Measurements from ENCODE around the gene CCDC57.
"Not testable (repeated sequence)": the region's sequence is repeated elsewhere in the genome, so short reads cannot be mapped to it uniquely, and the experiment has no call there.

Gene CCDC57

DNA sequence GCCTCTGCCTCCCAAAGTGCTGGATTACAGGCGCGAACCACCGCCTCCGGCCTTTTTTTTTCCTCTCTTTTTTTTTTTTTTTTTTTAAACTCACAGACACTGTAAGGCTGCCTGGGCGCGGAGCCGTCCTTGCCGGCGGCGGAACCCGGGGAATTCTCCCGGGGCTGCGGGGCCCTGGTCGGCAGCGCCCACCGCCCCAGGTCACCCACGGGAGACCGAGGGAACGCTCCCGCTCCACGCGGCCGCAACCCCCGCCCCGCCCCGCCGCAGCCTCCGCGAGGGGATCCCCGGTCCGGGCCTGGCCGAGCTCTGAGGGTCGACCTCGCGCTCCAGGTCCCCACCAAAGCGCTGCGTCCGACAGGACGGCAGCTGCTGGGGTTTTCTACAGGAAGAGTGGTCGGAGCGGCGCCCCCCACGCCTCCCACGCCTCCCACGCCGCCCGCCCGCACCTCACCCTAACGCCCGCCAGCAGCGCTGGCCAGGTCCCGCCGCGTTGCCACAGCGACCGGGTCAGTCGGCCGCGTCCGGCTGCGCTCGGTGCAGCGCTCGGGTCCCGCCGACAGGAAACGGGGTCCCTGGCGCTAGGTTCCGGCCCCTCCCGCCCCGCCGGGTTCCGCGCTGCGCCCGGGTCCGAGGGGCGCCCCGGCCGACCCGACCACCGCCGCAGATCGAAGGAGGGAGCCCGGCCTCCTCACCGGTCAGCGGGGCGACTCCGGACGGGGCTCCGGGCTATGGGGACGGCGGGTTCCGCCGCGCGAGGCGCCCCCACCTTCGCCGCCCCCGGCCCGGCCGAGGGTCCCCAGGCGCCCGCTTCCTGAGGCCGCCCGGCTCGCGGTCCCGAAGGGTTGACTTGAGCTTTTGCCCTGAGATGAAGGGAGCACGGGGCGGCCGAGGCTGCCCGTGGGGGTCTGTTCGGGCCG, at the start of gene CCDC57:
Gene CCDC57, minus strand, starts transcription at position 512 of the 920 bp plus-strand sequence. CDS start 10,898 bp downstream, outside the sequence.
- DNase-seq = peak; percentile 27

DNA sequence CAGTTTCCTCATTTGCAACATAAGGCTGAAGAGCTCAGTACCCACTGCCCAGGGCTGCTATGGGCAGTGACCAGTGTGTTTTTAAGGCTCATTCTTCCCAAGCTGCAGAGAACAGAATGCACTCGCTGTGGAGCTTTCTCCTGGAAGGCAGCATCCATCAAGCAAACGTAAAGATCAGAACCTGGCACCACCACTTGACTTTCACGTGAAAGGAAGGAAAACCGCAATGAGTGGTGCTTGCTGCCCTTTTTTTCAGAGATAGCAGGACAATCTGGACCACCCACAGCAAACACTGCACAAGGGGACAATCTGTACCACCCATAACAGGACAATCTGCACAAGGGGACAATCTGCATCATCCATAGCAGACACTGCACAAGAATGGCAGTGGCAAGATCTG, 49.7 kb upstream of the CCDC57 start:
- DNase-seq = no peak

- not testable (repeated sequence) for DNase-seq
These were observed 47.6 kb upstream of the CCDC57 start for GRCh38 chr17:82259972-82260961.

DNA sequence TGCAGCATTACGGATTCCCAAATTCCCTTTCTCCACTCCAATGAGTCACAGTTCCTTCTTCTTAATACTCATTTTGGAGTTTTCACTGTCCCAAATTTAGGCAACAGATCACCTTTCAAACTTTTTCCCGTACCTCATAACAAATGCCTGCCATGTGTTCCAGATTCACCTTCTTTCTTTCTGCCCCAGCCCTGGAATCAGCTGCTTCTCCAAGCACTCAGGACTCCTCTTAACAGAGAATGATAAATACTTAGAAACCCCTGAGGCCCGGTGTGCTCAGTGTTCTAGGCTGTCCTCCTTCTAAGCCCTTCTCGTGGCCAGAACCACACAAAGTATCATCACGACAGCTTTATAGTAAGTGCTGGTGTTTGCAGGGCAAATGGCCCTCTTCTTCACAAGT, 45.9 kb upstream of the CCDC57 start:
- no peak for DNase-seq

GRCh38 chr17:82257473-82257872, 44.8 kb upstream of the CCDC57 start:
- DNase-seq = no peak

DNA sequence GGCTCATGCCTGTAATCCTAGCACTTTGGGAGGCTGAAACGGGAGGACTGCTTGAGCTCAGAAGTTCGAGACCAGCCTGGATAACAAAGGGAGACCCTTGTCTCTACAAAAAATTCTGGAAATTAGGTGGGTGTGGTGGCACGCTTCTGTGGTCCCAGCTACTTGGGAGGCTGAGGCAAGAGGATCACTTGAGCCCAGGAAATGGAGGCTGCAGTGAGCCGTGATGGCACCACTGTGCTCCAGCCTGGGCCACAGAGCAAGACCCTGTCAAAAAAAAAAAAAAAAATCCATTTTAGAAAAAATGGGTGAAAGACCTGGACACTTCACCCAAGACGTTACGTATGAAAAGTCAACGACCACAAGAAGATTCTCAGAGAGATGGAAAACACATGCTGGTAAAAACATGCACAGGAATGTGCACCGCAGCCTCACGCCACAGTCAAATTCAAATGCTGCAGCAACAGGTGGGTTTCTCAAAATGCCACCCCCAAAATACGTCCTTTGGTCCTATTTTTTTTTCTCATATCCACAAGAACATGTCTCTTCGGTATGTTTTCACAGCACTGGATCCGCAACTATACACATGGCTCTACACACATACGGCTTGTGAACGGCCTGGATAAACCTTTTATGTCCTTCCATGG, 43.7 kb upstream of the CCDC57 start:
- DNase-seq = no peak

DNA sequence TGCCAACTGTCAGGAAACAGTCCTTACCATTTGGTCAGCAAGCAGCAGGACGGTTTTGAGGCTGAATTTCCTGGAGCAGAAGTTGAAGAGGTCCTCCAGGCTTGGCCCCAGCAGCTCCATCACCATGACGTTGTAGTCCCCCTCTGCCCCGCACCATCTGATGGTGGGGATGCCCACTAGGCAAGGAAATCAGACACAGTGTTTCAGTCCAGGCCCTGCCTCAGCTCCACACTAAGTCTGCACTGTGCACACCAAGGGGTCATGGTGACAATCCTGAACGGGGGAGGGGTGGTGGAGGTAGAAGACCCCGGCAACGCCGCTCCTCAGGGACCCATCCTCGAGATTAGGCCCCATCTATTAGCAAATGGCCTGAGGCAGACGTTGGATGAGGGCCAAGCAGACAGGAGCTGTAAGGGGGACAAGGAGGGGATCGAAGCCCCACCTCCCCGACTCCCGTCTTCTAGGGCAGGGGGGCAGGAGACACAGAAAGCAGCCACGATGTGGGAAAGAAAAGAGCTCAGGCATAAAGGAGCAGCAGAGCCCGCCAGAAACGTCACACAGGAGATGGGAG, 42.8 kb upstream of the CCDC57 start:
- no peak for DNase-seq

- DNase-seq = not testable (repeated sequence)
These were observed 42.1 kb upstream of the CCDC57 start for GRCh38 chr17:82254746-82255145.

DNA sequence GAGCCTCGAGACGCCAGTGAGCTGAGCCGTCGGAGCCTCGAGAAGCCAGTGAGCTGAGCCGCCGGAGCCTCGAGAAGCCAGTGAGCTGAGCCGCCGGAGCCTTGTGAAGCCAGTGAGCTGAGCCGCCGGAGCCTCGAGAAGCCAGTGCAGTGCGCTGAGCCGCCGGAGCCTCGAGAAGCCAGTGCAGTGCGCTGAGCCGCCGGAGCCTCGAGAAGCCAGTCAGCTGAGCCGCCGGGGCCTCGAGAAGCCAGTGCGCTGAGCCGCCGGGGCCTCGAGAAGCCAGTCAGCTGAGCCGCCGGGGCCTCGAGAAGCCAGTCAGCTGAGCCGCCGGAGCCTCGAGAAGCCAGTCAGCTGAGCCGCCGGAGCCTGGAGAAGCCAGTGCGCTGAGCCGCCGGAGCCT, 41.5 kb upstream of the CCDC57 start:
- DNase-seq = not testable (repeated sequence)

- DNase-seq = no peak
These were observed 40.5 kb upstream of the CCDC57 start for GRCh38 chr17:82253179-82253544.

DNA sequence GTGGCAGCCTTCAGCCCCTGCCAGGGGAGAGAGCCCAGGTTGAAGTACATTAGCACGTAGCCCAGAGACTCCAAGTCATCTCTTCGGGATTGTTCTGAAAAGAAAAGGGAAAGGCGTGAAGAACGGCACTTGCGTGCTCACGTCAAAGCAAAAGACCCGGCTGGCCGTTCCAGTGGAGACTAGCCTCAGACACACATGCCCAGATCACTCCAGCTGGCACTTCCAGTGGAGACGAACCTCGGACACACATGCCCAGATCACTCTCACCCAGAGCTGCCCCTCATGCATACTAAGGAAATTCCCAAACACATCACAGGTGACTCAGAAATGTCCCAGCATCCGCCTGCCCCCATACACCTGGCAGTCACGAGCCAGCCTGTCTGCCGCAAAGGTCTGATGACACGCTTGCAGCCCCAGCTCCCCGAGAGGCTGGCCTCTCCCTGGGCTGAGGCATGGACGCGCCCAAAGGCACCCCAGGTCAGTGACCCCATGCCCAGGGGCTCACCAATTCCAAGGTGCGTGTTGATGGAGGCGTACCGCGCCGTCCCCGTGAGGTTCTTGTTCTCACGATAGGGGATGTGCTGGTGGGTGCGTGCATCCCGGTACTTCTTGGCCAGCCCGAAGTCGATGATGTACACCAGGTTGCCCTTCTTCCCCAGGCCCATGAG, 40.0 kb upstream of the CCDC57 start:
- no peak for DNase-seq

- no peak for DNase-seq
These were observed 38.3 kb upstream of the CCDC57 start for GRCh38 chr17:82250868-82251500.

DNA sequence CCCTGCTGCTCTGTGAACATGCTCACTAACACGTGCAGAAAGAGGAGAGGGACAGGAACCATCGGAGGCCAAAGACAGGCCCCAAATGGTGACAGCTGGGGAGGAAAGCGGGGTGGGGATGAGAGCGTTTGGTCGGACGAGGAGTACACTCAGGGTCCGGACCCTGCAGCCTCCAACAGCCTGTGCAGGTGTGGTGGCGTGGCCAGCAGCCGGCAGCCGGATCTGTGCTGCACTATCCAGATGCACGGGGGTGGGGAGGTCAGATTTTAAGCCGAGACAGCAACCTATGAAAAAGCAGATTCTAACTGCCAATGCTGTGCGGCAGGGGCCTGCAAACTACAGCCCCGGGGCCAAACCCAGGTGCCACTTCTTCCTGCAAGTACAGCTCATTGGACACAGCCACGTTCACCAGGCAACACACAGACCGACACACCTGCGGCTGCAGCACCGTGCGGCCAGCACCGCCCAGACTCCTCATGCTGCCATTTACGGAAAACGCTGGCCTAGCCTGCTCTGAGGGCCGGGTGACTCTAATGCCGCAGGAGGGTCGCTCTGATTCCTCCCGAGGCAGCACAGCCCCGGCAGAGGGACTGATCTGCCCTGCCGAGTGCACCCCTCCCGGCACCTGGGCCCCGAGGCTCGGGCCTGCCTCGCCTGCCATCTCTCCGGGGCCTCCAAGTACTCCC, 37.4 kb upstream of the CCDC57 start:
- DNase-seq = no peak

DNA sequence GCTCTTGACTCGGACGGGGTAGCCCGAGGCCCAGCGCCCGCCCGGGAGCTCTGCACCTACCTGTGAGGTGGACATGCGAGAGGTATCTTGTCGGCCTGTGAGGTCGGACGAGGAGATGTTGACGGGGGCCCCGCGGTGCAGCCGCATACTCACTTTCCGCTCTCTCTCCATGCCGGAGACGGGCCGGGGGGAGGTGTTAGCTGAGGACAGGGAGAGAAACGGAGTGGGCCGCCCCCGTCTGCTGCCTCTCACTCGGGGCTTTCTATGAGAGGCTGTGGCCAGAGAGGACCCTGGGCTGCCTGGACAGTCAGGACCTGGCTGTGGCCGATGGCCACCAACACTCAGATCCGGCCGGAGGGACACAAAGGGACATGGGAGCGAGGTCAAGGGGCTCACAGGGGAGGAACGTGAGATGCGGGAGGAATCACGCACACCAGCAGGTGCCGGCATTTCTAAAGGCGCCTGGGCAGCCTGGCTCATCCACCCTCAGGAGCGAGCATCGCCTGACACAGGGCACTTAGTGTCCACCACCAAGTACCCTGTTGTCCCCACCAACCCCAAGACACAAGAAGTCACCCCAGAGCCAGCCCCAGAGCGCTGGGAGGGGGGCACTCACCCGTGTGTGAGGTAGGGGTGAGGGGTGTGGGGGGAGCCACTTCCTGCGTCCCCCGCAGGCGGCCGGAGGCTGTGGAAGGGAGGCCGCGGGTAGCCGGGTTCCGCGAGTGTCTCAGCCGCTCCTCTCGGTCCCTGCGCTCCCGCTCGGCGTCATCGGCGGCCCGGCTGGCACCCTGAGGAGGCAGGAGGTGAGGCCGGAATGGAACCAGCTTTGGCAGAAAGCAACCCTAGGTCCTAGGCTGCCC, 36.4 kb upstream of the CCDC57 start:
- DNase-seq = no peak

DNA sequence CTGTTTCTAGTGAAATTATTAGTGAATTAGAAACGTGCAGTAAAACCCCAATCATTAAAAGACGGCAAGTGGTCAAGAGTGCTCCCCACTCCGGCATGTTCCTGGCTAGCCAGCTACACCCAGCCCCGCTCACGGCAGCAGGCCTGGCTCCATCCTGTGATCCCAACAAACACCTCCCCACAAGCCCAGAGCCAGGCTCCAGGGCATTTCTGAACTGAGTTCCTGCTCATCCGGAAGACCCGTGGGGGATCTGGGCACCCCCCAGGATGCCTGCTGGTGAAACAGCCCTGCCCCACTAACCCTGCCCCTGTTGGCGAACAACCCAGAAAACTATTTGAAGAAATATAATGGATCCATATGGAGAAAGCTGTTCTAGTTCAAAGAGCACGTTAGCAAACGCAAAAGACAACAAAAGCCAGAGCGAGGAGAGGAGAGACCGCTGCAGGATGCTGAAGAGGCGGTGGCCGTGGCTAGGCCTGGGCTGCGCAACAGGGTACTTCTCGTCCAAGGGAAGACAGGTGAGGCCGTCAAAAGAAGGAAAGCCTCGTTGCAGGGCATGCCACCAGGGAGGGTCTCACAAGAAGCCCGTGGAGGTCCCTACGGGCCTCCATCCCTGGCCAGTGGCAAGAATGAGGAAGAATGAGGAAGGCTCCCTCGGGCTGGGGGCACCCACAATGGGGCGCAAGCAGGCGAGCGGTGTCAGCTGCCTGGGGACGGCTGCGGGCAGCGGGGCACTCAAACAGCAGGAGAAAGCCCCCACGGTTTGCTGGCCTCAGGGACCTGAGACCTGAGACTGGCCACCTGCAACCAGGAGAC, 35.4 kb upstream of the CCDC57 start:
- no peak for DNase-seq

DNA sequence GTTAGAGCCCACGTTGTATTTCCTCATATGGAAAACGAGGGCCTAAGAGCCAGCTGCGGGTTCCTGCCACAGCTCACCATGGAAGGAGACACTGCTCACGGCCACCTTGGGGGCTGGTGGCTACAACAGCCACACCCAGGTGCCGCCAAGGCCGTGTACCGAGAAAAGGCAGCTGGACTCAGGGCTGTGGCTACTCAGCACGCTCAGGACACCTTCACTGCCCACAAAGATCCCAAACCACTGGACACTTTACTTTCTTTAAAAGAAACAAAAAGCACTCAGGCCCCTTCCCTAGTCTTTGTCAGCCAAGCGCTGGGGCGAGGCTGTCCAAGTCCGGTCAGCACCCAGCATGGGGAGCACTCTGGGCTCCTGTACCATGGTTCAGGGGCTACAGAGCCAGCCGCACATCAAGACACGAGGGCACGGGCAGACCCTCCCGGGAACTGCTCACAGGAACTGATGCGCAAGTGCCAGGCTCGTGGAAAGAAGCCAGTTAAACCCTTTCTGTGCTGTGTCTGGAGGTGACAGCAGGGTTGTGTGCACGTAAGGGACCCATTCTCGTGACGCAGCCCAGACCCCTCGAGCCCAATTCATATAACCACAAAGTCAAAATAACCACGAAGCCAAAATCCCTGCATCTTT, 34.7 kb upstream of the CCDC57 start:
- no peak for DNase-seq

GRCh38 chr17:82246365-82247181, 33.9 kb upstream of the CCDC57 start:
- no peak for DNase-seq

DNA sequence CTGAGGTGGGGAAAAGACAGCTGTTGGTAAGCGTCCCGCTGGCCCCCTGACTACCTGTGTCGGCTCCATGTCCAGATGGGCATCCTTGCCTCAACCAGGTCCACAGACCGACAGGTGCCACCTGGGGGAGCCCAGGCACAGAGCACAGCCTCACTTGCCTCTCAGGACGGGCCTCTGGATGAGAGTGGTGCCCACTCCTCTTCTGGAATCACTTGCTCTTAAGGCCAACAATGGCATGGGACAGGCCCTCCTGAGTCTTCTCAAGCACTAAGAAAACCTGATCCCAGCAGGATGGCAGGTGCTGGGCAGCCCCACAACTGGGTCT, 33.4 kb upstream of the CCDC57 start:
- no peak for DNase-seq

Data from SHP77 treated with DMSO at 0.1 percent for 48 hours (cell line).